ENCODE results near the gene PCSK5.

Gene PCSK5

DNA sequence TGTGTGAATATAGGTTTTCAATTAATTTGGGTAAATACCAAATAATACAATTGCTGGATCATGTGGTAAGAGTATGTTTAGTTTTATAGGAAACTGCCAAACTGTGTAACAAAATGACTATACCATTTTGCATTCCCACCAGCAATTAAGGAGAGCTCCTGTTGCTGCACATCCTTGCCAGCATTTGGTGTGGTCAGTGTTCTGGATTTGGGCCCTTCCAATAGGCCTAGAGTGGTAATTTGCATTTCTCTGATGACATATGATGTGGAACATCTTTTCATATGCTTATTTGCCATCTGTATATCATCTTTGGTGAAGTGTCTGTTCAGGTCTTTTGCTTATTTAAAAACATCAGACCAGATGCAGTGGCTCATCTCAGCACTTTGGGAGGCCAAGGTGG lies 515.4 kb downstream of the PCSK5 start:
- no peak for DNase-seq
